ENCODE data around the gene AP1AR.

The AP1AR gene

DNA sequence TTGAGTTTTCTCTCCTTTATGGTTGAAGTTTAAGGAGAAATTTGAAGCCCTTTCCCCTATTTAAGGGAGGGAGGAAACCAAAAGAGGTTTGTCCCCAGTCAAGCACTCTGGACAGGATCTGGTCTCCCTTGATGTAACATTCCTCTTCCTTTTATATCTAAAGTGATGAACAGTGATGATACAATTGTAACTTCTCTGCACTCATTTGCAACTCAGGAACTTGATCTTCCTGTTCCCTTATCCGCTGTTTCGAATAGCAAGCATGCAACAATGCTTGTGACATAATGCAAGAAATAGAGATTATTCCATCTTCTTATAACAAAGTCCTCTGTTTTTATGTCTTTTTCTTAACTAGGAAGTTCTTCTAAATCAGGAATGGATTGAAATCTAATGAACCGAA lies 83.9 kb downstream of the AP1AR start:
- DNase-seq = no peak

DNA sequence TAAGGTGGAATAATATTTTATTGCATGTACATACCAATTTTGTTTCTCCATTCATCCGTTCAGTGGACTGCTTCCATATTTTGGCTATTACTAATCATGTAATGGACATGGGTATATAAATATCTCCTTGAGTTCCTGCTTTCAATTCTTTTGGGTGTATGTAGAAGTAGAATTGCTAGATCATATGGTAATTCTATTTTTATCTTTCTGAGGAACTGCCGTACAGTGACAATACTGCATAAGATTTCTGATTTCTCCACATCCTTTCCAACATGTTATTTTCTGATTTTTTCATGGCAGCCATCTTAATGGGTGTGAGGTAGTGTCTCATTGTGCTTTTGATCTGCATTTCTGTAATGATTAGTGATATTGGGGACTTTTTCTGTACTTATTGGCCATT lies 84.8 kb downstream of the AP1AR start:
- no peak for DNase-seq

DNA sequence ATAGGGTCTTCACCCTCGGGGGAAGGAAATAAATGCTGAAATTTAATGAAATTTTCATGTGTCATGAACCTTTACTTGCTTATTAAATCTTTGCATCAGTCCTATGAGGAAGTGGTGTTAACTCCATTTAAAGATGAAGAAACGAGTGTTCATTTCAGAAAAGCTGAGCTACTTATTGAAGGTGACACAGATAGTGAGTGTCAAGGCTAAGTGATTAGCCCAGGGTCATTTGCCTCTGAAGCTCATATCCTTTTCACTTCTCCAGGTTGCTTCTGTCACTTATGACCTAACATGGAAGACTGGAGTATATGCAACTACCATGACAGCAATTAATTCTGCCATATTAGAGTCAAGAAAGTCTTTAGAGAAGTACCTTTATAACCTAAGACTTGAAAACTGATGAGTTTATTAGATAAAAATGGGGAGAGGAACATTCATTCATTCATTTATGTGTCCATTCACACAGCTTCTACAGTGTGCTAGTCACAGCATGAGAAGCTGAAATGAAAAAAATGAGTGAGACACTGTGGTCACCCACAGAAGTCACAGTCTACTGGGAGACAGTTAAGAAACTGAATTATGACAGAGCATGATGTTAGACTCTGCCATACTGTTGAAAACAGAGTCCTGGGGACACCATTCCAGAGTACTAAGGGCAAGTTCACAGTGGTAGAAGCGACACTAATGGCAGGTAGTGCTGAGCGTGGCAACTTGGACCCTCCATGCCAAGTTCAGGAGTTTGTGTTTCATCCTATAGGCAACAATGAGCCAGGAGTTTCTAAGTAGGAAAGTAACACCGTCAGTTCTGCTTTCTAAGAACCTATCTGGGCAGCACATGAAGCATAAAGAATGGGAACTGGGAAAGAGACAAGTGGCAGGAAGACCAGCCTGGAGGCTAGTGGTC lies 86.9 kb downstream of the AP1AR start:
- no peak for DNase-seq
